Activated naive CD4-positive, alpha-beta T cell treated with anti-CD3 and anti-CD28 coated beads, Interleukin-2, amount 50 U/mL, for 24 hours (primary cell): ENCODE results near the gene L1CAM.

ENCODE experiments used
- H3K27ac Mint-ChIP-seq: one replicate; pipeline ENCODE4 v1.8.0; 2021; ENCODE audit warnings: mild to moderate bottlenecking, mixed read lengths
- H3K27me3 Mint-ChIP-seq: one replicate; pipeline ENCODE4 v1.8.0; 2021; ENCODE audit warnings: mixed read lengths
- H3K36me3 Mint-ChIP-seq: one replicate; pipeline ENCODE4 v1.8.0; 2021; ENCODE audit warnings: mixed read lengths
- H3K4me1 Mint-ChIP-seq: one replicate; pipeline ENCODE4 v1.8.0; 2021; ENCODE audit warnings: mixed read lengths
- H3K4me3 Mint-ChIP-seq: one replicate; pipeline ENCODE4 v1.8.0; 2021; ENCODE audit warnings: mild to moderate bottlenecking, mixed read lengths
- H3K9me3 Mint-ChIP-seq: one replicate; pipeline ENCODE4 v1.8.0; 2021; ENCODE audit warnings: mixed read lengths

Gene L1CAM

GRCh38 chrX:153897899-153898298 is 11.9 kb upstream of the L1CAM start:
- Mint-ChIP-seq H3K27ac (no peak overlapping the region), H3K4me1 (peaks cover 18% of the 10 kb centered on the region), H3K27me3 (no peaks in the 10 kb centered on the region), H3K4me3 (no peak overlapping the region), H3K36me3 (no peaks in the 10 kb centered on the region), H3K9me3 (no peaks in the 10 kb centered on the region)

GRCh38 chrX:153889123-153889522 is 3.1 kb upstream of the L1CAM start:
- Mint-ChIP-seq H3K27me3 (peaks cover 3% of the 10 kb centered on the region), H3K36me3 (no peaks in the 10 kb centered on the region), H3K4me3 (no peak overlapping the region), H3K27ac (no peak overlapping the region), H3K4me1 (no peaks in the 10 kb centered on the region), H3K9me3 (no peaks in the 10 kb centered on the region)

GRCh38 chrX:153888344-153888743 is 2.4 kb upstream of the L1CAM start:
- no peak overlapping the region for H3K27ac Mint-ChIP-seq
- H3K27me3 Mint-ChIP-seq, result peaks cover 3% of the 10 kb centered on the region

GRCh38 chrX:153887385-153887784 is 1.4 kb upstream of the L1CAM start:
- Mint-ChIP-seq H3K27ac (no peak overlapping the region), H3K4me1 (no peaks in the 10 kb centered on the region), H3K4me3 (no peak overlapping the region), H3K36me3 (no peaks in the 10 kb centered on the region), H3K9me3 (no peaks in the 10 kb centered on the region), H3K27me3 (peaks cover 3% of the 10 kb centered on the region)

More at GRCh38 chrX:153888344-153888743, 2.4 kb upstream of the L1CAM start:
- Mint-ChIP-seq H3K36me3 (no peaks in the 10 kb centered on the region), H3K4me1 (no peaks in the 10 kb centered on the region), H3K4me3 (no peak overlapping the region), H3K9me3 (no peaks in the 10 kb centered on the region)

- no peaks in the 10 kb centered on the region for H3K9me3 Mint-ChIP-seq
- peaks cover 3% of the 10 kb centered on the region for H3K27me3 Mint-ChIP-seq
- H3K4me1 Mint-ChIP-seq, result no peaks in the 10 kb centered on the region
- H3K36me3 Mint-ChIP-seq, result no peaks in the 10 kb centered on the region
- H3K4me3 Mint-ChIP-seq, result no peak overlapping the region
- no peak overlapping the region for H3K27ac Mint-ChIP-seq
These were observed 942 bp upstream of the L1CAM start for GRCh38 chrX:153886915-153887314.

- Mint-ChIP-seq H3K27me3 (peaks cover 3% of the 10 kb centered on the region), H3K36me3 (no peaks in the 10 kb centered on the region), H3K27ac (no peak overlapping the region), H3K9me3 (no peaks in the 10 kb centered on the region), H3K4me1 (no peaks in the 10 kb centered on the region), H3K4me3 (no peak overlapping the region)
These were observed 675 bp downstream of the L1CAM start for GRCh38 chrX:153885208-153885787.

GRCh38 chrX:153884590-153884989 is 1.4 kb downstream of the L1CAM start:
- H3K9me3 Mint-ChIP-seq, result no peaks in the 10 kb centered on the region
- H3K27me3 Mint-ChIP-seq, result peaks cover 4% of the 10 kb centered on the region
- H3K36me3 Mint-ChIP-seq, result no peaks in the 10 kb centered on the region
- H3K27ac Mint-ChIP-seq, result no peak overlapping the region
- no peaks in the 10 kb centered on the region for H3K4me1 Mint-ChIP-seq
- H3K4me3 Mint-ChIP-seq, result peak overlapping the region; percentile 59

- H3K27ac Mint-ChIP-seq, result no peak overlapping the region
- peaks cover 3% of the 10 kb centered on the region for H3K4me1 Mint-ChIP-seq
- no peaks in the 10 kb centered on the region for H3K9me3 Mint-ChIP-seq
- peaks cover 5% of the 10 kb centered on the region for H3K27me3 Mint-ChIP-seq
- no peak overlapping the region for H3K4me3 Mint-ChIP-seq
- no peaks in the 10 kb centered on the region for H3K36me3 Mint-ChIP-seq
These were observed 1.8 kb downstream of the L1CAM start for GRCh38 chrX:153884136-153884535.

GRCh38 chrX:153883163-153883843 is 2.7 kb downstream of the L1CAM start:
- Mint-ChIP-seq H3K4me1 (peaks cover 9% of the 10 kb centered on the region), H3K27me3 (peaks cover 7% of the 10 kb centered on the region), H3K9me3 (no peaks in the 10 kb centered on the region), H3K36me3 (no peaks in the 10 kb centered on the region), H3K4me3 (no peak overlapping the region), H3K27ac (no peak overlapping the region)

GRCh38 chrX:153882557-153882956 is 3.4 kb downstream of the L1CAM start:
- no peaks in the 10 kb centered on the region for H3K9me3 Mint-ChIP-seq

GRCh38 chrX:153882086-153882498 is 3.9 kb downstream of the L1CAM start:
- Mint-ChIP-seq H3K9me3 (no peaks in the 10 kb centered on the region), H3K36me3 (no peaks in the 10 kb centered on the region), H3K4me1 (peaks cover 15% of the 10 kb centered on the region), H3K27ac (no peak overlapping the region), H3K4me3 (no peak overlapping the region), H3K27me3 (peaks cover 7% of the 10 kb centered on the region)

More at GRCh38 chrX:153882557-153882956, 3.4 kb downstream of the L1CAM start:
- Mint-ChIP-seq H3K4me3 (no peak overlapping the region), H3K27me3 (peaks cover 7% of the 10 kb centered on the region), H3K4me1 (peaks cover 15% of the 10 kb centered on the region), H3K27ac (no peak overlapping the region), H3K36me3 (no peaks in the 10 kb centered on the region)

- no peak overlapping the region for H3K27ac Mint-ChIP-seq
- peaks cover 7% of the 10 kb centered on the region for H3K27me3 Mint-ChIP-seq
- no peaks in the 10 kb centered on the region for H3K9me3 Mint-ChIP-seq
- H3K4me3 Mint-ChIP-seq, result no peak overlapping the region
- H3K36me3 Mint-ChIP-seq, result no peaks in the 10 kb centered on the region
- peaks cover 17% of the 10 kb centered on the region for H3K4me1 Mint-ChIP-seq
These were observed 4.7 kb downstream of the L1CAM start for GRCh38 chrX:153881281-153881680.

- H3K36me3 Mint-ChIP-seq, result no peaks in the 10 kb centered on the region
- no peaks in the 10 kb centered on the region for H3K9me3 Mint-ChIP-seq
- H3K4me3 Mint-ChIP-seq, result no peak overlapping the region
- peaks cover 20% of the 10 kb centered on the region for H3K4me1 Mint-ChIP-seq
- H3K27me3 Mint-ChIP-seq, result peaks cover 7% of the 10 kb centered on the region
- no peak overlapping the region for H3K27ac Mint-ChIP-seq
These were observed 5.5 kb downstream of the L1CAM start for GRCh38 chrX:153880440-153880815.

- peaks cover 6% of the 10 kb centered on the region for H3K27me3 Mint-ChIP-seq
- H3K4me1 Mint-ChIP-seq, result peaks cover 20% of the 10 kb centered on the region
- H3K9me3 Mint-ChIP-seq, result no peaks in the 10 kb centered on the region
- H3K36me3 Mint-ChIP-seq, result no peaks in the 10 kb centered on the region
- no peak overlapping the region for H3K27ac Mint-ChIP-seq
- H3K4me3 Mint-ChIP-seq, result no peak overlapping the region
These were observed 6.1 kb downstream of the L1CAM start for GRCh38 chrX:153879741-153880439.

GRCh38 chrX:153878969-153879653 is 6.9 kb downstream of the L1CAM start:
- Mint-ChIP-seq H3K9me3 (no peaks in the 10 kb centered on the region), H3K4me3 (peak overlapping the region; percentile 26), H3K4me1 (peaks cover 20% of the 10 kb centered on the region), H3K27ac (no peak overlapping the region), H3K36me3 (no peaks in the 10 kb centered on the region), H3K27me3 (peaks cover 7% of the 10 kb centered on the region)

GRCh38 chrX:153878345-153878744 is 7.6 kb downstream of the L1CAM start:
- no peaks in the 10 kb centered on the region for H3K9me3 Mint-ChIP-seq
- H3K4me1 Mint-ChIP-seq, result peaks cover 20% of the 10 kb centered on the region
- H3K36me3 Mint-ChIP-seq, result no peaks in the 10 kb centered on the region
- peak overlapping the region; percentile 47 for H3K27ac Mint-ChIP-seq
- peaks cover 7% of the 10 kb centered on the region for H3K27me3 Mint-ChIP-seq
- no peak overlapping the region for H3K4me3 Mint-ChIP-seq
